Loucy (cell line): Measurements from ENCODE around the gene ATP5ME.

ENCODE experiments used
- H2AFZ ChIP-seq: fragments of 200-600 bp; sonication (generic); 2 replicates; pipeline ENCODE4 v1.6.0; 2016; ENCODE audit warnings: antibody characterized with exemption, mild to moderate bottlenecking, low read length, moderate library complexity
- H3F3A ChIP-seq: fragments of 200-600 bp; 2 replicates; pipeline ENCODE4 v1.6.0; 2016; ENCODE audit warnings: antibody characterized with exemption, low read depth, mild to moderate bottlenecking
- H3K27me3 ChIP-seq: fragments of 200-600 bp; sonication (generic); 2 replicates; pipeline ENCODE4 v1.6.1; 2014; ENCODE audit warnings: low read length, mild to moderate bottlenecking; ENCODE audit not compliant: insufficient read depth, poor library complexity, severe bottlenecking
- H3K36me3 ChIP-seq: fragments of 200-600 bp; sonication (generic); 2 replicates; pipeline ENCODE4 v1.6.1; 2016; ENCODE audit warnings: low read length; ENCODE audit not compliant: insufficient read depth
- H3K4me1 ChIP-seq: fragments of 200-600 bp; sonication (generic); 2 replicates; pipeline ENCODE4 v1.5.1; 2014; ENCODE audit warnings: low read length, mild to moderate bottlenecking; ENCODE audit not compliant: insufficient read depth, poor library complexity, severe bottlenecking
- H3K4me2 ChIP-seq: fragments of 200-600 bp; sonication (generic); 2 replicates; pipeline ENCODE4 v1.6.0; 2014; ENCODE audit warnings: antibody characterized with exemption, low read length, low read depth, mild to moderate bottlenecking; ENCODE audit not compliant: poor library complexity, severe bottlenecking
- H3K4me3 ChIP-seq: fragments of 200-600 bp; sonication (generic); 2 replicates; pipeline ENCODE4 v1.5.1; 2014; ENCODE audit warnings: low read length, mild to moderate bottlenecking, mixed read lengths; ENCODE audit not compliant: poor library complexity, severe bottlenecking
- H3K79me2 ChIP-seq: fragments of 200-600 bp; sonication (generic); 2 replicates; pipeline ENCODE4 v1.6.1; 2014; ENCODE audit warnings: low read length; ENCODE audit not compliant: insufficient read depth
- H3K9ac ChIP-seq: fragments of 200-600 bp; sonication (generic); 2 replicates; pipeline ENCODE4 v1.6.0; 2014; ENCODE audit warnings: mild to moderate bottlenecking, low read depth, low read length, moderate library complexity; ENCODE audit not compliant: poor library complexity, severe bottlenecking
- H3K9me2 ChIP-seq: fragments of 200-600 bp; sonication (generic); replicated peaks from 2 replicates; pipeline ENCODE4 v1.6.1; 2016; ENCODE audit warnings: low read depth, low read length, mixed read lengths
- H3K9me3 ChIP-seq: fragments of 200-600 bp; sonication (generic); 2 replicates; pipeline ENCODE4 v1.6.1; 2014; ENCODE audit warnings: mild to moderate bottlenecking, antibody characterized with exemption, low read length, low read depth; ENCODE audit not compliant: insufficient read depth
- H4K20me1 ChIP-seq: fragments of 200-600 bp; sonication (generic); 2 replicates; pipeline ENCODE4 v1.6.0; 2014; ENCODE audit warnings: antibody characterized with exemption, low read length, mild to moderate bottlenecking; ENCODE audit not compliant: insufficient read depth, poor library complexity, severe bottlenecking
- EZH2phosphoT487 ChIP-seq: fragments of 200-600 bp; IDR thresholded peaks from 2 replicates; pipeline ENCODE4 v1.6.1; 2018; ENCODE audit warnings: antibody characterized with exemption, mild to moderate bottlenecking, moderate library complexity, borderline replicate concordance
- TF ChIP-seq, protein P1 (sequence below): fragments of 200-600 bp; sonication (generic); conservative IDR thresholded peaks from 2 replicates; pipeline ENCODE4 v1.5.1; 2014; ENCODE audit warnings: mild to moderate bottlenecking, antibody characterized with exemption, low read length

ATP5ME gene

DNA sequence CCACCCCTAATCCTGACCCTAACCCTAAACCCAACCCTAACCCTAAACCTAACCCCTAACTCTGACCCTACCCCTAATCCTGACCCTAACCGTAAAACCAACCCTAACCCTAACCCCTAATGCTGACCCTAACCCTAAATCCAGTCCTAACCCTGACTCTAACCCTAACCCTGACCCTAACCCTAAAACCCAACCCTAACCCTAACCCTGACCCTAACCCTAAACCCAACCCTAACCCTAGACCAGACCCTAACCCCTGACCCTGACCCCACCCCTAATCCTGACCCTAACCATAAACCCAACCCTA is 30.8 kb upstream of the ATP5ME start:
- peaks cover 17% of the 10 kb centered on the region for H3K4me1 ChIP-seq
- no peaks in the 10 kb centered on the region for H3K9me3 ChIP-seq
- H2AFZ ChIP-seq: no peak overlapping the region
- no peak overlapping the region for H3K9ac ChIP-seq
- TF ChIP-seq, protein P1, sequence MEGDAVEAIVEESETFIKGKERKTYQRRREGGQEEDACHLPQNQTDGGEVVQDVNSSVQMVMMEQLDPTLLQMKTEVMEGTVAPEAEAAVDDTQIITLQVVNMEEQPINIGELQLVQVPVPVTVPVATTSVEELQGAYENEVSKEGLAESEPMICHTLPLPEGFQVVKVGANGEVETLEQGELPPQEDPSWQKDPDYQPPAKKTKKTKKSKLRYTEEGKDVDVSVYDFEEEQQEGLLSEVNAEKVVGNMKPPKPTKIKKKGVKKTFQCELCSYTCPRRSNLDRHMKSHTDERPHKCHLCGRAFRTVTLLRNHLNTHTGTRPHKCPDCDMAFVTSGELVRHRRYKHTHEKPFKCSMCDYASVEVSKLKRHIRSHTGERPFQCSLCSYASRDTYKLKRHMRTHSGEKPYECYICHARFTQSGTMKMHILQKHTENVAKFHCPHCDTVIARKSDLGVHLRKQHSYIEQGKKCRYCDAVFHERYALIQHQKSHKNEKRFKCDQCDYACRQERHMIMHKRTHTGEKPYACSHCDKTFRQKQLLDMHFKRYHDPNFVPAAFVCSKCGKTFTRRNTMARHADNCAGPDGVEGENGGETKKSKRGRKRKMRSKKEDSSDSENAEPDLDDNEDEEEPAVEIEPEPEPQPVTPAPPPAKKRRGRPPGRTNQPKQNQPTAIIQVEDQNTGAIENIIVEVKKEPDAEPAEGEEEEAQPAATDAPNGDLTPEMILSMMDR: no peak
- no peak for TF ChIP-seq EZH2phosphoT487
- H3K4me3 ChIP-seq: peak overlapping the region; percentile 61
- H3K9me2 ChIP-seq: no peaks in the 10 kb centered on the region
- H3K27me3 ChIP-seq: peaks cover 5% of the 10 kb centered on the region
- H4K20me1 ChIP-seq: peaks cover 18% of the 10 kb centered on the region
- H3K4me2 ChIP-seq: peak overlapping the region; percentile 63
- peaks cover 43% of the 10 kb centered on the region for H3K79me2 ChIP-seq
- no peaks in the 10 kb centered on the region for H3F3A ChIP-seq
- H3K36me3 ChIP-seq: no peaks in the 10 kb centered on the region

DNA sequence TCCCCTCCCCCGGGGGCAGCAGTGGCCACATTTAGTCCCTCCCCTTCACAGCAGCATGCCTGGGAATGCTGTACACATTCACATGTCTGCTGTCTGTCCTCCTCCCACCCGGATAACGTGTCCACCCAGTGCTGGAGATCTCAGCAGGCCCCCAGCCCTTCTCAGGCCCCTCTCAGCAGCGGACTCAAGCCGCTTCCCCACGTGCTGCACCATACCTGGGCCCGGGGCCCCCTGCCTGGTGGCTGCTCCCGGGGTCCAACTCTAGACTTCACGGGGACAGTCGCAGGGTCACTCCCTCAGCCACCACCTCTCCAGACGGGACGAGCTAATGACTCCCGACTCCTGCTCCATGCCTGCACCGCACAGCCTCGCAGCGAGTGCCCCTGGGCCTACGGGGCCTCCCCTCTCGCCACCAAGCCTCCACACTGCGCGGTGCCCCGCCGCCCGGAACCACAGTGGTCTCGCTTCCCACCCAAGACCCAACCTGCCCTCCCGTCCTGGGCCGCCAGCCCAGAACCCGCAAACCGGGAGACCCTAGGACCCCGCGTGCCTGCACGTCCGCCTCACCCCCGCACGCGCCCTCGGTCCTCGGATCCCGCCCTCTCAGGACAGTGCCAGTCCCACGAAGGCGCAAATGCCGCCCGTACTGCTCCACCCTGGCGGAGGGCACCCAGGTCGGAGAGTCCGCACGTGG is 30.3 kb upstream of the ATP5ME start:
- no peak overlapping the region for H3K4me3 ChIP-seq
- H3K4me1 ChIP-seq: peaks cover 13% of the 10 kb centered on the region
- no peaks in the 10 kb centered on the region for H3K9me2 ChIP-seq
- no peaks in the 10 kb centered on the region for H3F3A ChIP-seq
- no peak overlapping the region for H3K9ac ChIP-seq
- H3K9me3 ChIP-seq: no peaks in the 10 kb centered on the region
- H3K36me3 ChIP-seq: no peaks in the 10 kb centered on the region
- H3K79me2 ChIP-seq: peaks cover 37% of the 10 kb centered on the region
- H3K4me2 ChIP-seq: no peak overlapping the region
- H2AFZ ChIP-seq: no peak overlapping the region
- H4K20me1 ChIP-seq: peaks cover 12% of the 10 kb centered on the region
- TF ChIP-seq, protein P1: no peak
- TF ChIP-seq EZH2phosphoT487: no peak
- peaks cover 5% of the 10 kb centered on the region for H3K27me3 ChIP-seq

DNA sequence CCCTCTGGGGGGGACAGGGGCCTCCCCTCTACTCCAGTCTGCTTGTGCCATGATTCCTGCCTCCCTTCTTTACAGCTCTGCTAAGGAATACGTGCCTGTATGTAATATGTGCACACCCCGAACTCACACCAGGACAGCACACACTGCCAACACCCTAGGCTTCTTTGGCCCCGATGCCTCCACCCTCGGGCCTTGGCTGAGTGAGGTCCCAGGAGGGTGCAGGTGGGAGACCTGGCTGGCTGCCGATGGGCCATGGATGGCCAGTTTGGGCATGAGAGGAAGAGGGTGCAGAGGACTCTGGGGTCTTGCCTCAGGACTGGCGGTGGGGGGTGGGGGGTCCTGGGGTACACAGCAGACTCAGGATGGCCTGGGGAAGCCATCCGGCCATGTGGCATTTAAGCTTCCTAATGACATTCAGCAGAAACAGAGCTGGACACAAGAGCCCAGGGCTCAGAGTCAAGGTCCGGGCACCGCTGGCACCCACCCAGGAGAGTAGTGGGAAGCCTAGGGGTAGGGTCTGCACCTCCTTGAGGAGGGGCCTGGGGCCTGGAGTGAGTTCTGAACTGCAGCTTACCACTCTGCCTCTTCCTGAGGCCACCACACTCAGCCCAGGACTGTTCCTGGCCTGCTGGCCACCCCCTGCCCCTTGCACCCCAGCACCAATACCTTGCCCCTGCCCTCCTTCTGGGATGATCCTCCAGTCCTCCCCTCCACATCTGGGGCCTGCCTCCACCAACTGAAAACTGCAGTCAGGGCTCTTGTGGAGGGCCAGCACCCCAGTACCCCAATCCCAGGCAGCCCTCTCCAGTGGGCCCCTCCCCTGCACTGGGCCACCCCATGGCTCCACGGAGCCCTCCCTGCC is 29.5 kb upstream of the ATP5ME start:
- no peaks in the 10 kb centered on the region for H3K36me3 ChIP-seq
- TF ChIP-seq, protein P1: no peak
- TF ChIP-seq EZH2phosphoT487: no peak
- peaks cover 10% of the 10 kb centered on the region for H3K4me1 ChIP-seq
- peaks cover 29% of the 10 kb centered on the region for H3K79me2 ChIP-seq
- H4K20me1 ChIP-seq: peaks cover 11% of the 10 kb centered on the region
- H3K27me3 ChIP-seq: peaks cover 5% of the 10 kb centered on the region
- H3K9me2 ChIP-seq: no peaks in the 10 kb centered on the region
- H3K9ac ChIP-seq: no peak overlapping the region
- H3K4me2 ChIP-seq: no peak overlapping the region
- H2AFZ ChIP-seq: no peak overlapping the region
- H3K4me3 ChIP-seq: no peak overlapping the region
- H3F3A ChIP-seq: no peaks in the 10 kb centered on the region
- H3K9me3 ChIP-seq: no peaks in the 10 kb centered on the region
